KBM-7 (cell line): Measurements from ENCODE around the gene ECI2.
A peak's percentile ranks its signal among the peaks of the same experiment; 100 is the strongest.

Source experiments
- DNase-seq: peaks from one replicate; pipeline ENCODE4 v3.0.0-alpha.2; 2015
- in situ Hi-C: fragments of 300-500 bp; cut with MboI; formaldehyde crosslinking; loops from 2 replicates; pipeline ENCODE4 v1.14.3; 2020; ENCODE audit warnings: low sequenced_read_pairs, low pct_unique_long_range_greater_than_20kb, mixed read lengths

The ECI2 gene

GRCh38 chr6:4134841-4135664 is at the start of gene ECI2:
Gene ECI2 (minus strand): TSS chr6:4135575. CDS start chr6:4135560, 15 bp downstream.
- peak; percentile 71 for DNase-seq
- in situ Hi-C loops = no loop called here

GRCh38 chr6:4180652-4181255 is 45.4 kb upstream of the ECI2 start:
- in situ Hi-C loops = no loop called here
- no peak for DNase-seq

GRCh38 chr6:4179960-4180651 is 44.7 kb upstream of the ECI2 start:
- in situ Hi-C loops = no loop called here
- DNase-seq = no peak

- in situ Hi-C loops = no loop called here
- DNase-seq = no peak
Measured at GRCh38 chr6:4178737-4179333, 43.5 kb upstream of the ECI2 start.

GRCh38 chr6:4176907-4177306 is 41.5 kb upstream of the ECI2 start:
- no peak for DNase-seq
- in situ Hi-C loops = no loop called here

GRCh38 chr6:4174042-4174441 is 38.7 kb upstream of the ECI2 start:
- in situ Hi-C loops = no loop called here

GRCh38 chr6:4172368-4172767 is 37.0 kb upstream of the ECI2 start:
- in situ Hi-C loops = no loop called here
- no peak for DNase-seq

More at GRCh38 chr6:4174042-4174441, 38.7 kb upstream of the ECI2 start:
- DNase-seq = no peak

GRCh38 chr6:4170297-4170696 is 34.9 kb upstream of the ECI2 start:
- in situ Hi-C loops = no loop called here

GRCh38 chr6:4169028-4169789 is 33.8 kb upstream of the ECI2 start:
- in situ Hi-C loops = no loop called here
- DNase-seq = no peak

More at GRCh38 chr6:4170297-4170696, 34.9 kb upstream of the ECI2 start:
- DNase-seq = no peak

- no peak for DNase-seq
- in situ Hi-C loops = no loop called here
Measured at GRCh38 chr6:4167833-4168232, 32.5 kb upstream of the ECI2 start.

GRCh38 chr6:4167123-4167522 is 31.7 kb upstream of the ECI2 start:
- in situ Hi-C loops = no loop called here
- DNase-seq = no peak

- DNase-seq = no peak
- in situ Hi-C loops = no loop called here
Measured at GRCh38 chr6:4164456-4164855, 29.1 kb upstream of the ECI2 start.

- in situ Hi-C loops = no loop called here
Measured at GRCh38 chr6:4164117-4164442, 28.7 kb upstream of the ECI2 start.

GRCh38 chr6:4163408-4164116 is 28.2 kb upstream of the ECI2 start:
- DNase-seq = no peak
- in situ Hi-C loops = no loop called here

More at GRCh38 chr6:4164117-4164442, 28.7 kb upstream of the ECI2 start:
- DNase-seq = no peak

GRCh38 chr6:4162370-4162769 is 27.0 kb upstream of the ECI2 start:
- in situ Hi-C loops = no loop called here
- no peak for DNase-seq

- no peak for DNase-seq
- in situ Hi-C loops = no loop called here
Measured at GRCh38 chr6:4159491-4159890, 24.1 kb upstream of the ECI2 start.

GRCh38 chr6:4157506-4157905 is 22.1 kb upstream of the ECI2 start:
- in situ Hi-C loops = no loop called here
- no peak for DNase-seq

GRCh38 chr6:4155848-4156466 is 20.6 kb upstream of the ECI2 start:
- peak; percentile 84 for DNase-seq
- in situ Hi-C loops = no loop called here
